Glomerular visceral epithelial cell (primary cell): ENCODE results near the gene KLK6.

Experiments
- DNase-seq: peaks from one replicate; pipeline ENCODE4 v3.0.0-alpha.2; 2016; ENCODE audit errors: extremely low spot score

The KLK6 gene

GRCh38 chr19:50969413-50969760, at the start of gene KLK6:
Gene KLK6 (minus strand): TSS chr19:50969591. CDS start chr19:50968104, 1,487 bp downstream.
- DNase-seq: no peak

GRCh38 chr19:51018745-51019543, 49.6 kb upstream of the KLK6 start:
- no peak for DNase-seq

DNA sequence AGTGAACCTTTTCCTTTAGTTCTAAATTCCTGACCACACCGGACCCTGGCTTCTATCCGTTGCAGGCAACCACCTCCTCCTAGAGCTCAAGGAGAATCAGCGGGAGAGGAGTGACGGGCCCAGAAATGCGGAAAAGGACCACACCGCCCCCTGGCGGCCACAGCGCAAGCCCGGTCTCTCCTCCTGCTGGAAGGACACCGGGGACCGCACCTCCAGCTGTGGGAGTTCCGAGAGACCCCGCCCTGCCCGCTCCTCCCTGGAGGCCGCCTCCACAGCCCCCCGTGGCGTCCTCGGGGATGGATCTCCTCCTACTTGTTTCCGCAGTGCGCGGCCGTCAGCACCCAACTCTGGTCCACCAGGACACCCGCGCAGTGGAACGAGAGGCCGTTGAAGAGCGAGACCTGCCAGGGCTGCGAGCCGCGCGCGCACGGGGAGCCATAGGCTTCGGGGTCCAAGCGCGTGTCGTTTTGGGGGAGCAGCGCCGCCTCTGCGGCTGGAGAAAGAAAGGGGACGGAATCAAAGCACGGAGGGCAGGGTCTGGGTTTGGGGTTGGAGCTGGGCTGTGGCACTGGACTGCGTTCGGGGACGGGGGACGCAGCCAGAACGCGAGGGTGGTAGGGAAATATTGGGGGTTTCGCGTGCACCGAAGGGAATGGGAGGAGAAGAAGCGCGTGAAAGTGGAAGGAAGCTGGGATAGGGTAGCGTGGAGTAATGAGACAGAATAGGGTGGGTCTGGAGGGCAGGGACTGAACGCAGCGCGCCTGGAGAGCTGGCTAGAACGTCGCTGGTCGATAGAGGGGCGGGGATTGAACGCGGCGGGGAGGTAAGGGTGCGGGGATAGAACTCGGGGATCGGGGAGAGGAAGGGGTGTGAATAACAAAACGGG, 47.6 kb upstream of the KLK6 start:
- peak; percentile 56 for DNase-seq

- no peak for DNase-seq
These were observed 46.4 kb upstream of the KLK6 start for GRCh38 chr19:51015691-51016267.

DNA sequence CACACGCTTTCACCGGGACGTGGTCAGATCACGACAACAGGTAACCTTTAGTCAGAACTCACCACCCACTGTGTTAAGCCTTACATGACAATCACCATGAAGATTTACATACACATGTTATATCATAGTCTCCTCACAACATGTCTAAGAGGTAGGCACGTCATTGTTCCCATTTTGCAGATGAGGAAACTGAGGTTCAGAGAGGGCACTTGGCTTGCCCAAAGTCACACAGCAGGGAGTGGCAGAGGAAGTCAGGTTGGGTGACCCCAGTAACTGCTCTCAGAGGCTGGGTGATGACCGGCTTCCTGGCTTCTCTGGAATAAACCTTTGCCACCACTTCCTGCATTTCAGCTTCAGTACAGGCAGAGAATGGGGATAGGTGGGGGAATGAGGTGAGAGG, 44.9 kb upstream of the KLK6 start:
- no peak for DNase-seq

- no peak for DNase-seq
These were observed 43.3 kb upstream of the KLK6 start for GRCh38 chr19:51012661-51013190.

DNA sequence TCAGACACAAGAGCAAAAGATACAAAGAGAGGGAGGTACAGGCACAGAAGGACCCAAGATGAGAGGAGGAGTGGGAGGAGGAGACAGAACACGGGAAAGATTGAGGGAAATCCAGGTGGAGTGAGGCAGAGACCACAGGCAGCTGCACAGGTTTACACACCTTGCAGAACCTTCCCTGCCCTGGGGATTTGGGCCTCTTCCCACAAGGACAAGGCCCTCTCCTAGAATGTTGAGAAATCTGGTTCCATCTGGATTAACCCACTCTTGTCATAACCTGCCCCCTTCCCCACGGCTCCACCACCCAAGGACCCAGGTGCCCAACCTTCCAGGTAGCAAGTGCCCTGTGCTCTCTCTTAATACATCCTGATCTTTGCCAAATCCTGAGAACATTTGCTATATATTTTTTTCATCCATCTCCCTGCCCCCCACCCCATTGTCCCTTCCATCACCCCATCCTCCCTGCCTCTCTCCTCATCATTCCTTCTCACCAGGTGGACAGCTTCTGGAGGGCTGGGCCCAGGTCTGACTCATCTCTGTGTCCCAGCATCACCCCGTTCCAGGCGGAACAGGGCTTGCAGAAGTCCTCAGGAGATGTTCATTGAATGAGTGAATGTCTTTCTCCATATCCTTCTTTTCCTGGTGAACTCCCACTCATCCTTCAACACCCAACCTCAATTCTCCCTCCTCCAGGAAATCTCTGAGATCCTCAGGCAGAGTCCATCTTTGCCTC, 40.8 kb upstream of the KLK6 start:
- no peak for DNase-seq

DNA sequence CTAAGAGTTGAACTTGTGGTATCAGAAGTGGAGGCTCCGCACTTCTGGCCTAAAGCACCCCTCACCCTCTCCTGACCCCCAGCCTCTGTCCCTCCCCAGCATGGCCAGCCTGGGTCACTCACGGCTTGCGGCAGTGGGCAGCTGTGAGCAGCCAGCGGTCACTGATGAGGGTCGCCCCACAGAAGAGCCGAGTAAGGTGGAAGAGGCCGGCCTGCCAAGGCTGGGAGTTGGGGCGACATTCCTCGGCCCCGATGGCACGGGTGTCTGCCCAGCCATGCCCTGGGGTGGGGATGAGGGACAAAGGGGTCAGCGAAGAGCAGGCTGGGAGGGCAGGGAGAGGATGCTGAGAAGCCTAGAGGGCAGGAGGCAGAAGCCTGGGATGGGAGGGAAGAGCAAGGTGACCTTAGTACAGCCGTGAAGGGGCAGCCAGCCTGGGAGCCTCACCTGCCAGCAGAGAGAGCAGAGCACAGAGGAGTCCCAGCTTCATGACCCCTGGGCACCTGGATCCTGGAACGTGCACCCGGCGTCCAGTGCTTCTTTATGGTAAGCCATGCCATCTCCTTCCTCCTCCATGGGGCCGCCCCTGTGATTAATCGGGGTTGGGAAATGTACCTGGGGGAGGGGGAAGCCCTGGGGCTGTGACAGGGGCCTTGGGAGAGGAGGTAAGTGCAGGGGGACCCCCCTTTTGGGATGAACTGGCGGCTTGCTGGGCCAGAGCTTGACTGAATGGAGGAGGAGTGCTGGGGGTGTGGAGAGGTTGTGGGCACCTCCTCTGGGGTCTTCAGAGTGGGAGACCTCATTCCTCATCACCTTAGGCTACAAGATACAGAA, 39.9 kb upstream of the KLK6 start:
- no peak for DNase-seq

DNA sequence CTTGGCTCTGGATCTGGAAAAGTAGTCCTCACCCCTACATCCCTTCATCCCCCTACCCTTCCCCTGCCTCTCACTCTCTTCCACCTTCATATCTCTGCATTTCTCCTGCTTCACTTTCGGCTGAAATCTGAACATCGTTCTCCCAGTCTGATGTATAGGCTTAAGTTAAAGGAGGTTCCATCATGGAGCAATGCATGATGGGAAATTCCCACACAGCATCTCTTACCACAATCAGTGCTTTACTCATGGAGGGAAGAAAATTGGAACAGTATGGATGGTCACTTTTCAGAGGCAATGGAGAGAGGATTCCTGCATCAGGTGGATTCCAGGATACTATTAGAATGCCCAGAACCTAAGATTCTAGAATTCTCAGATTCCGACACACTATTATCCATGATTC, 38.1 kb upstream of the KLK6 start:
- no peak for DNase-seq

DNA sequence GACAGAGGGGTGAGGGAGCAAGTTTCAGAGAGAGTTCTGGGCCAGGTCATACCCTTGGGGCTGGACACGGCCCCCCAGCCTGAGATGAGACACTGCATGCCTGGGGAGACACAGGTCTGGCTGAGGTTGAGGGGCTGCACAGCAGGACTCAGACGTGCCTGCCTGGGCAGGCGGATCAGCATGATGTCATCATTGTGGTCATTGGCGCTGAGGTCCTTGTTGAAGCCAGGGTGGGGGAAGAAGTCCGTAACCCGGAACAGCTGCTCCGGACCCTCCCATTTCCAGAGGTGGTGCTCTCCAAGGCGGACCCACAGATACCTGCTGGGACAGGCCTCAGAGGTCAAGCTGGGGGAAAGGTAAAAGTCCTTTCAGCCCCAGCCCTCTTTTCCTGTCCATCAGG, 37.0 kb upstream of the KLK6 start:
- DNase-seq: no peak

- no peak for DNase-seq
These were observed 35.9 kb upstream of the KLK6 start for GRCh38 chr19:51005248-51005647.

DNA sequence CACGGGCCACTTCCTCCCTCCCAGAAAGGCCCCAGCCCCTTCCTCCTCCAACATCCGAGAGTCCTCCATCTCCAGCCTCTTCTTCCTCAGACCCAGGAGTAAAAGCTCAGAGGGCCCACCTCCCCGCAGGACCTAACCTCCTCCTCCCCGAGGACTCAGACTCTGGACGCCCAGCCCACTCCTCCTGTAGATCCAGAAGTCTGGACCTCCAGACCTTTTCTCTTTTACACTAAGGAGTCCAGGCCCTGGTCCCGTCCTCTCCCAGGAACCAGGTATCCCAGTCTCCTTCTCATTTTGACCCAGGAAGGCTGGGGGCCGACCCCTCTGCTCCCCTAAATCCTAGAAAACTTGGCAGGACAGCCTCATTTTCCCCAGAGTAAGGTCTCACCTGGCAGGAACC, 33.9 kb upstream of the KLK6 start:
- DNase-seq: no peak

DNA sequence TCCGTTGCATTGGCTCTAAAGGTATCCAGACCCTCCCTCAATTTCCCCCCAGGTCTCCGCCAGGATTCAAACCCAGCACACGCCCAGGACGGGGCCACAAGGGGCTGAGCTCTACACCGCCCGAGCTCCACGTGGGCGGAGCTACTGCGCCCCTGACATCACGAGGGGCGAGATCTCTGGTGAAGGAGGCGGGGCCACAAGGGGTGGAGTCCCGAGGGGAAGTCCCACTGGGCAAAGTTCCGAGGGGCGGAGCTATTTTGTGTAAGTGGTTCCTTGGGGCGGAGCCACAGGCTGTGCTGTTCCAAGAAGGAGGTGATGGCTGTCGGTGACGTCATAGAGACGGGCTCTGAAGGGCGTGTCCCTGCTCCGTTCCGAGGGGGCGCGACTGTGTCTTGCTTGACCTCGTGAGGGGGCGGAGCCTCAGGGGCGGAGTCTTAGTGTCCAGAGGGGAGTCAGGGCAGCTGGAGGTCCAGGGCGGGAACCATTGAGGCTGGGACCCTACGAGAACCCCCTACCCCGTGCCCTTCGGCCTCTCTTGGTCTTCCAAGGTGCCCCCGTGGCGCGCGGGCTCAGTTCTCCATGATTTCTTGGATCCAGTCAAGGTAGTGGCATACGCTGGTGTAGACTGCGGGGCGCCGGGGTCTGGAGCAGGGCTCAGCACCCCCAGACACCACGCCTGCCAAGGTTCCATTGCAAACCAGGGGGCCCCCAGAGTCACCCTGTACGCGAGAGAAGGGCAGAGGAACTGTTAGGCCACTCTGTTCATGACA, 33.3 kb upstream of the KLK6 start:
- no peak for DNase-seq

GRCh38 chr19:51002089-51002532, 32.7 kb upstream of the KLK6 start:
- DNase-seq: no peak

DNA sequence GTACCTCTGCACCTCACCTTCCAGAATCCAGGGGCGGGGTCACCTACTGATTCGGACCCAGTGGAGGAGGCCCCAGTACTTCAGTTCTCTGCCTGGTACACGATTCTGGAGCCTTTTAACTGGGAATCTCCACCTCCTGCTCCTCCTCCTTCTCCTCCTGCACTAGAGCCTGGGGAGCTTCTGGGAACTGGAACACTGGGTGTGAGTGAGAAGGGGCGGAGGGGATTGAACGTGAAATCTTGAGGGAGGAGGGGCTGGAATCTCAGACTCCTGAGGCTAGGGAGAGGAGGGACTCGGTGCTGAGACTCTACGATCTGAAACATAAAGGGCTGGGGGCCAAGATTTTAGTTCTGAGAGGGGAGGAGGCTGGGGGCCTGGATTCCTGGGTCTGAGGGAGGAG, 32.1 kb upstream of the KLK6 start, which contains the start of gene KLK8:
KLK8 (minus strand) TSS at position 90 of the 400 bp plus-strand sequence. CDS start 437 bp downstream, outside the sequence.
- no peak for DNase-seq

GRCh38 chr19:51000981-51001380, 31.6 kb upstream of the KLK6 start:
- DNase-seq: no peak

- DNase-seq: no peak
These were observed 31.0 kb upstream of the KLK6 start for GRCh38 chr19:51000426-51000825.

DNA sequence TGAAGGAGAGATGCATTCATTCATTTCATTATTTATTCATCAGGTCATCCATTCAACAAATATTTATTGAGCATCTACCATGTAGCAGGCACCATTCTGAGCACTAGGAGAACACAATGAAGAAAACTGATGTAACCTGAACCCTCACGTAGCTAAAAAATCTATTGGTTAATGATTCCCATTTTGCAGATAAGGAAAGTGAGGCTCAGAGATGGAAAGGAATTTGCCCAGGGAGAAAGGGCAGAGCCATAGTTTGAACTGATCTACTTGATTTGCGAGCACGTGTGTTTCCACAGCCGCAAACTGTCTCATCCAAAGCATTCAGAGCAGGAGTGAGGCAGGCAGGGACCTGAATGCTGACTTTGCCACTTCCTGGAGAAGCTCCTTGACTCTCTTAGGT, 29.3 kb upstream of the KLK6 start:
- no peak for DNase-seq

GRCh38 chr19:50998061-50998460, 28.7 kb upstream of the KLK6 start:
- DNase-seq: no peak

GRCh38 chr19:50994129-50994528, 24.7 kb upstream of the KLK6 start:
- no peak for DNase-seq
